AG09309 (cell line): ENCODE results near the gene RPN1.
"Not testable (repeated sequence)": the region's sequence is repeated elsewhere in the genome, so short reads cannot be mapped to it uniquely, and the experiment has no call there.

Source experiments
- DNase-seq: peaks from one replicate; pipeline ENCODE4 v3.0.0-alpha.2; 2010; ENCODE audit warnings: low read depth
- H3K4me3 ChIP-seq: 2 replicates; pipeline ENCODE4 v1.5.1; 2011; ENCODE audit warnings: mild to moderate bottlenecking, low read depth, low read length, moderate library complexity; ENCODE audit not compliant: control insufficient read depth
- TF ChIP-seq, protein P1 (sequence below): IDR thresholded peaks from 2 replicates; pipeline ENCODE4 v1.5.1; 2011; ENCODE audit warnings: mild to moderate bottlenecking, low read depth, low read length, inconsistent platforms; ENCODE audit not compliant: insufficient read depth, control insufficient read depth; ENCODE audit errors: missing control alignments

RPN1 gene

DNA sequence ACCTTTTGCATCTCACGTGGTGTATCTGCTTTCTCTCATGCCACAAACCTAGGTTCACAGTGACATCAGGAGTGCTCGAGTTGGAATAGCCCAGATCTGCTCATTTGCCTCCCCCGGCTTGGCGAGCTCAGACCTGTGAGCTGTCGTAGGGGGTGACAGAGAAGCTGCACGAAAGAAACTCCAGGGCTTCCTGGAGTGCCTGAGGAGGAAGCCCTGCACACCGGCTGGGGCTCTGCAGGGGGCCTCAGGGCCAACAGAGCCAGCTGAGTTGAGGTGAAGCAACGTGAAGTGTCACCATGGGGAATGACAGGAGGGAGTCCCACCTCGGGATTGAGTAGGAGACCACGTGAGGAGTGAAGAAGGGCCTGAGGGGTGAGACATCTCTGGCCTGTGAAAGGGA lies 62.5 kb downstream of the RPN1 start:
- H3K4me3 ChIP-seq: no peak overlapping the region
- DNase-seq: no peak
- TF ChIP-seq, protein P1, sequence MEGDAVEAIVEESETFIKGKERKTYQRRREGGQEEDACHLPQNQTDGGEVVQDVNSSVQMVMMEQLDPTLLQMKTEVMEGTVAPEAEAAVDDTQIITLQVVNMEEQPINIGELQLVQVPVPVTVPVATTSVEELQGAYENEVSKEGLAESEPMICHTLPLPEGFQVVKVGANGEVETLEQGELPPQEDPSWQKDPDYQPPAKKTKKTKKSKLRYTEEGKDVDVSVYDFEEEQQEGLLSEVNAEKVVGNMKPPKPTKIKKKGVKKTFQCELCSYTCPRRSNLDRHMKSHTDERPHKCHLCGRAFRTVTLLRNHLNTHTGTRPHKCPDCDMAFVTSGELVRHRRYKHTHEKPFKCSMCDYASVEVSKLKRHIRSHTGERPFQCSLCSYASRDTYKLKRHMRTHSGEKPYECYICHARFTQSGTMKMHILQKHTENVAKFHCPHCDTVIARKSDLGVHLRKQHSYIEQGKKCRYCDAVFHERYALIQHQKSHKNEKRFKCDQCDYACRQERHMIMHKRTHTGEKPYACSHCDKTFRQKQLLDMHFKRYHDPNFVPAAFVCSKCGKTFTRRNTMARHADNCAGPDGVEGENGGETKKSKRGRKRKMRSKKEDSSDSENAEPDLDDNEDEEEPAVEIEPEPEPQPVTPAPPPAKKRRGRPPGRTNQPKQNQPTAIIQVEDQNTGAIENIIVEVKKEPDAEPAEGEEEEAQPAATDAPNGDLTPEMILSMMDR: no peak

DNA sequence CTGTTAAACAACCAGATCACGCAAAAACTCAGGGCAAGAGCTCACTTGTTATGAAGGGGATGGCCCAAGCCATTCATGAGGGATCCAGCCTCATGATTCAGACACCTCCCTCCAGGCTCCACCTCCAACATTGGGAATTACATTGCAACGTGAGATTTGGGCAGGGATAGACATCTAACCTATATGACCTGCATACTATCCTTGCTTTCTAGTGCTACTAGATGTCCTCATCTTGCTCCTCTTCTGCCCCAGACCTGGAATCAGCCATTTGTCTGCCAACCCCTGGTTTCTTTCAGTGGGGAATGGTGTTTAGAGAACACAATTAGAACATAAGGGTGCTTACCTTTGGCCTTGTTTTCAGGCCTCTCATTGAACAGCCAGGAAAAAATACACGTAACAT lies 63.2 kb downstream of the RPN1 start:
- DNase-seq: no peak
- no peak overlapping the region for H3K4me3 ChIP-seq
- TF ChIP-seq, protein P1: no peak

DNA sequence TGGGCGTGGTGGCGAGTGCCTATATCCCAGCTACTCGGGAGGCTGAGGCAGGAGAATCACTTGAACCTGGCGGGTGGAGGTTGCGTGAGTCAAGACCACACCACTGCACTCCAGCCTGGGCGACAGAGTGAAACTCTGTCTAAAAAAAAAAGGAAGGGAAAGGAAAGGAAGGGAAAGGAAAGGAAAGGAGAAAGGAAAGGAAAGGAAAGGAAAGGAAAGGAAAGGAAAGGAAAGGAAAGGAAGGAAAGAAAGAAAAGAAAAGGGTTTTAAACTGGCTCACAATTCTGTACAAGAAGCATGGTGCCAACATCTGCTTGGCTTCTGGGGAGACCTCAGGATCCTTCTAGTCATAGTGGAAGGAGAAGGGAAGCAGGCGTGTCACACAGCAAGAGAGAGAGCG lies 63.7 kb downstream of the RPN1 start:
- not testable (repeated sequence) for DNase-seq, H3K4me3 ChIP-seq

DNA sequence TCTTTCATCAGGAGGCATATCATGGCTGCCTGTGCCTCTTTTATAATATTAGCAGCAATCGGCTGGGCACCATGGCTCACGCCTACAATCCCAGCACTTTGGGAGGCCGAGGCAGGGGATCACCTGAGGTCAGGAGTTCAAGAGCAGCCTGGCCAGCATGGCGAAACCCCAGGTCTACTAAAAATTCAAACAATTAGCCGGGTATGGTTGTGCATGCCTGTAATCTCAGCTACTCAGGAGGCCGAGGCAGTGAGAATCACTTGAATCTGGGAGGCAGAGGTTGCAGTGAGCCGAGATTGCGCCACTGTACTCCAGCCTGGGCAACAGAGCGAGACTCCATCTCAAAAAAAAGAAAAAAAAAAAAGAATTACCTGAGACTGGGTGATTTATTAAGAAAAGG lies 64.2 kb downstream of the RPN1 start:
- H3K4me3 ChIP-seq, DNase-seq: not testable (repeated sequence)

DNA sequence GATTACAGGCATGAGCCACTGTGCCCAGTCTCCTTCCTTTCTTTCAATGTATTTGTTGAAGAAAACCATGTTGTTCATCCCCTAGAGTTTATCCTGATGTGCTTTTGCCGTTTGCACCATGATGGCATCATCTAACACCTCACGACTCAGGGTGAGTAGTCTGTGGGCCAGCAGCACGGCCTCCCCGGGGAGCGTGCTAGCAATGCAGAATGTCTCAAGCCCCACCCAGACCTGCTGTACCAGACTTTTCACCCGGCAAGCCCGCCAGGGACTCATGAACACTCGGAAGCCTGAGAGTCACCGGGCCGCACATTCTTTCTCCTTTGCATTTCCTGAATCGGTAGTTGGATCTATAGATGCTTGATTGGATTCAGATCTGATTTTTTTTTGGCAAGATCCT lies 64.6 kb downstream of the RPN1 start:
- H3K4me3 ChIP-seq: no peak overlapping the region
- no peak for DNase-seq
- TF ChIP-seq, protein P1: no peak

DNA sequence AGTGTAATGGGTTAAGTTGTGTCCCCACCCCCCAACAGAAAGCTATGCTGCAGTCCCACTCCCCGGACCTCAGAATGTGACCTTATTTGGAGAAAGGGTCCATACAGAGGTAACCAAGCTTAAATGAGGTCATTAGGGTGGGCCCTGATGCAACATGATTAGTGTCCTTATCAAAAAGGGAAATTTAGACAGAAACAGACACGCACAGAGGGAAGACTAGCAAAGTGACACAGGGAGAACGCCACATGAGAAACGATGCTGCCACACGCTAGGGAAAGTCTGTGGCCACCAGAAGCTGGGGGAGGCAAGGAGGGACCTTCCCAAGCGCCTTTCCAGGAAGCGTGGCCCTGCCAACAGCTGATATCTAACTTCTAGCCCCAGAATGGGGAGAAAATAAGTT lies 65.4 kb downstream of the RPN1 start:
- no peak for DNase-seq
- TF ChIP-seq, protein P1: no peak
- no peak overlapping the region for H3K4me3 ChIP-seq

DNA sequence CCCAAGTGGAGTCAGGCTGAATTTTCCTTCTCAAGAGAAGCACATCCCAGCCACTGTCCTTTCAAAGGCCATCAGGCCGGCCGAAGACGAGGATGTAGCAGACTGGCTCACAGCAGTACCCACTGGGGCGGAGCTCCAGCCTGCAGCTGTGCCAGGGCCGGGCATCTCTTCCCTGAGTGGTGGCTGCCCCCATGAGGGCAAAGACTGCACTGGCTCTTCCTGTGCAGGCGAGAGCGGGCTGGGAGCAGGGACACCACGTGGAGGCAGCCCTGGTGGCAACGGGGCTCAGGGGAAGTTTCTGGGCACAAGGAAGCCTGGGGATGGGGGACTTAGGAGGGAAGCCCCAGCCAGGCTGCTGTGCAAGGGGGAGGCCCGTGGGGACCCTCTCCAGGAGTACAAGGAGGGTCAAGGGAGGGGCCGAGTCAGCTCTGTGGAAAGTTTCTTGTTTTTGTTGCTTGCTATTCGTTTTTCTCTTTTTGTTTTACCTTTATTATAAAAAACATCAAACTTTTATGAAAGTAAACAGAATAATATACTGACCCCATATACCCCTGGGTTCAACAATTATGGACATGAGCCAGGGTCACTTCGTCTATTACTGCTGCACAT lies 66.1 kb downstream of the RPN1 start:
- TF ChIP-seq, protein P1: peak; percentile 90
- H3K4me3 ChIP-seq: no peak overlapping the region
- peak; percentile 27 for DNase-seq

DNA sequence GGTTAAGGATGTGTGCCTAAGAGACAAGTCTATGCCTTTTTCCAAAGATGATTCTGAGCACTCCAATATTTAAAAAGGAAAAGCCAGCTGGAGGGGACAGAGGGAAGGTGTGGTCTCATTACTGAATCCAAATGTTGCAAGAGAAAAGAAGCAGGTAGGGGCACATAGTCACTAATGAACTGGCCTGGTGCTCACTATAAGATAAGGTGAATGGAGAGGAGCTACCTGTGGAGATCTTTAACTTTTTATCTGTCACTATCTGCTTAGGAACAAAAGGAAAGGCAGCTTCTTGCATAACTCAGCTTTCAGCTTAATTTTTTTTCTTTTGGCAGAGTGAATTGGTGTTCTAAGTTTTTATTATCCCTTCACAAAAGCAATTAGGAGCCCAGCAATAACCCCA lies 69.1 kb downstream of the RPN1 start:
- DNase-seq: no peak
- H3K4me3 ChIP-seq: no peak overlapping the region
- TF ChIP-seq, protein P1: no peak
